HG03457 (cell line): ENCODE measurements around the gene JMJD1C.

Source experiments
- ATAC-seq: cut with Tn5 transposase; IDR thresholded peaks from one replicate; pipeline ENCODE4 v1.9.1; 2021; ENCODE audit warnings: moderate number of reproducible peaks; ENCODE audit not compliant: unreplicated experiment

JMJD1C gene

DNA sequence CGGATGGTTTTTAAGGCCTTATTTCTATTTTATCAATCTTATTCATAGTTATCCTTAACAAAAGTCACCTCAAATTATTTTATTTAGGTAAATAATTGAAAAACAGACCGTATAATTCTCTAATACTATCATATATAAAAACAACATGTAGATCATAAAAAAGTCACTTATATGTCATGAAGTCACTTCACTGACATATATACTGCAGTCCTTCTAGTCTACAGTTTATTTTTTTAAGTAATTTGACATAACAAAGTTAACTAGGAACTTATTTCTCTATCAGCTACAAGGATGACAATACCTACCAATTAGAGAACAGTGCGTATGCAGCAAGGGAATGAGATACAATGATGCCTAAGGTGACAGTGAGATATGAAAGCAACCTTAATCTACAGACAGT lies 26.2 kb downstream of the JMJD1C start:
- ATAC-seq = no peak

DNA sequence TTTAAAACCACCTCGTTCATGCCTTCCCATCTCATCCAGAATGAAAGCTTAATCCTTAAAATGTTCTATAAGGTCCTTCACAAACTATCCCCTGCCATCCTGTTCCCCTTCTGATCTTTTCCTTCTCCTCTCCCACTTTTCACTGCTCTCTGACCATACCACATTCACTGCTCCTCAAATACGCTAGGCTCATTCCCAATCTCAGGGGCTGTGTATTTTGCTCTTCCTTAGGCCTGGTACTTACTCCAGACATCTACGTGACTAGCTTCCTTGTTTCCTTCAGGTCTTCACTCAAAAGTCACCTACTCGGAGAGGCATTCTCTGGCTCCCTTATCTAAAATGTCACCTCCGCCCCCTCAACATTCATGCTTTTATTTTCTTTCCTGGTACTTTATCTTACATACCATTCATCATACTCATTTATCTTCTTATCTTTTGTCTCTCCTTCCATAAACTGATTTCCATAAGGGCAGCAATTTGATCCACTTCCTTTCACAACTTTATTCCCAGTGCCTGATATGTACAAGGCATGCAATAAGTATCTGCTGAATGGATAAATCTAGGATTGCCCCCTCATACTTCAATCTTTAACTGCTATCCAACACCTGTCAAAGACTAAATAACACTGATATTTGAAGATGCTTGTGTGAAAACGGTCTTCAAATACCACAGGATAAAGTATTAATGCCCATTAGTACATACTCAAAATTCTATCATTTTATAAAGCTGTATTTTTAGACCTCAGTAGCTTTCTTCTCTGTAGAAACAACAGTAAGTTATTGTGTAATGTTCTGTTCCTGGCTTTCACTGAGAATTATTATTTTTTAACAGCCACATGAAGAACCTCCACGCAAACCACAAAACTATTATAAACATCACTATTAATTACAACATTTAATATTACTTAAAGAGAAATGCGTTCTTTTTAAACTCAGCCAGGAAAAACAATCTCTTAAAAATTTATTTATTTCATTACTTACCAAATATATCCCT lies 27.0 kb downstream of the JMJD1C start:
- no peak for ATAC-seq

DNA sequence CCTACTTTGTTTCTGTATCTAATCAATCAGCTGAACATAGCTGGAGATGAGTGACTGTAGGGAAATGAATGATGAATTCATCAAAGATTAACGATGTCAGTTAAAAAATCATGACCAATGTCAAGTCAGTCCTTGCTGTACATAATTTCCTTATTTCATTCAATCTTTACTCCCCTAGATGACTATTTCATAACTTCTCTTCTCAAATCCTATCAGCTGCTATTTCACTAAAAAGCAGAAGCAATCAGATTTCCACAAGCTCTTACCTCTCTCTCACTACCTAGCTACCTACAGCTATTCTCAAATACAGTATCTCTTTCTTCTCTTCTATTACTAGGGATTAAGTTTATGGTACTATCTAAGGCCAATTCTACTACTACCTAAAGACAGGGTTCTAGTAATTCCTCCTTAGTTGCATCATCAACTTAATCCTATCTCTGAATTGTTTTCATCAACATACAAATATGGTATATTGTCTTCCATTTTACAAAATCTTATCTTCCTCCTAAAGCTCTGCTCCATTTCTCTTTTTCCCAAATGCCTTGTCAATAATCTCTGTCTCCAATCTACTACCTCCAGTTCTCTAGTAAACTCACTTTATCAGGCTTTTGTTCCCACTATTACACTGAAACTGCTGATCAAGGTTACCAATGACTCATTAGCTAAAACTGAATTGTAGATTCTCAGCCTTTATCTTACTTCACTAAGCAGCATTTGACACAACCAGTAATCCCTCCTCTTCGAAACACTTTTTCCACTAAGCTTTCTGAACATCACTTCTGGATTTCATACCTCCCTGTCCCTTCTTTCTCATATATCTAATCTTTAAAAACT lies 28.4 kb downstream of the JMJD1C start:
- no peak for ATAC-seq

DNA sequence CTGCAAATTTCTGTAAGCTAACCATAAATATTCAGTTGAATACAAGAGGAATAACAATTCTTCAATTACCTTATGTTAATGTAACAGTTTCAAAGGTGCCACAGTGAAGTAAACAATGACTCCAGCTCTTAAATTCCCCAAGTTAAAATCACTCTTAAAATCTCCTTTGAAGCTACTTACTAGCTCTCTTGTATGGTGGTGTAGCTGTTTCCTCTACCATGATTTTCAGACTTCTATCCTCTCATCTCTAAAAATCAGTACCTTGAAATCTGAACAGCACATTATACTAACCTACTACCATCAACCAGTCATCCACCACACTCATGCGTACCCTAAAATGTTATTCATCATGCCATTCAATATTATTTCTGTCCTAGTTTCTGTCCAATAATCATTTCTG lies 29.6 kb downstream of the JMJD1C start:
- no peak for ATAC-seq

DNA sequence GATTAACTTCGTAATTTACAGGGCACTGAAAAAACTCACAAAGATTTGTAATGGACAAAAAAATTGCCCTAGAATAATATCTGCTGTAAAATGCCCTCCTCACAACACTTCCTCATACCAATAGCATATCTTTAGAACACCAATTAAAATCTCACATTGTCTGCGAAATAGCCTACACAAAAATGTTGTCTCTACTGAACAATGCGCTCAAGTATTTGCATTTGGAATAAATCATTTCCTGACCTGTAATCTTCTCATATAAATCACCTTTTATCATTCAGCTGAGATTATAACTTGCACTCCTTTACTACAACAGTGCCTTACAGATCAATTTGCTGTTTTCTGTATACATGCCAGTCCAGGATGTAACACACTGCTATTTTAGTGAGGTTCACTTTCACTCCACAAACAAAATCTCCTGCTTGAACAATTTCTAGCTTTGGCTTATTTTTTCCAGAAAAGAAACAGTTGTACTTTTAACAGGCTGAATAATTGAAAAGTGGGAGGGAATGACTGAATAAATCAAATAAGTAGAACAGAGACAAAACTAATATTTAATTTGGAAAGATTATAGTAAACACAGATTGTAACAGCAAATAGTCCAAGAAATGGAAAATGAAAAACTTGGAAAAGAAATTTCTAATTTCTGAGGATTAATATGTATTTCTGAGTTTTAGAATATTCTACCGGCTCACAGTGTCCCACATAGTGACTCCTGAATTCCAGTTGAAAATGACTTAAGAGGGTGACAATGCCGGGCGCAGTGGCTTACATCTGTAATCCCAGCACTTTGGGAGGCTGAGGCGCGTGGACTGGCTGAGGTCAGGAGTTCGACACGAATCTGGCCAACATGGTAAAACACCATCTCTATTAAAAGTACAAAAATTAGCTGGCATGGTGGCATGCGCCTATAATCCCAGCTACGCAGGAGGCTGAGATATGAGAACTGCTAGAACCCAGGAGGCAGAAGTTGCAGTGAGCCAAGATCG lies 30.6 kb downstream of the JMJD1C start:
- ATAC-seq = no peak

DNA sequence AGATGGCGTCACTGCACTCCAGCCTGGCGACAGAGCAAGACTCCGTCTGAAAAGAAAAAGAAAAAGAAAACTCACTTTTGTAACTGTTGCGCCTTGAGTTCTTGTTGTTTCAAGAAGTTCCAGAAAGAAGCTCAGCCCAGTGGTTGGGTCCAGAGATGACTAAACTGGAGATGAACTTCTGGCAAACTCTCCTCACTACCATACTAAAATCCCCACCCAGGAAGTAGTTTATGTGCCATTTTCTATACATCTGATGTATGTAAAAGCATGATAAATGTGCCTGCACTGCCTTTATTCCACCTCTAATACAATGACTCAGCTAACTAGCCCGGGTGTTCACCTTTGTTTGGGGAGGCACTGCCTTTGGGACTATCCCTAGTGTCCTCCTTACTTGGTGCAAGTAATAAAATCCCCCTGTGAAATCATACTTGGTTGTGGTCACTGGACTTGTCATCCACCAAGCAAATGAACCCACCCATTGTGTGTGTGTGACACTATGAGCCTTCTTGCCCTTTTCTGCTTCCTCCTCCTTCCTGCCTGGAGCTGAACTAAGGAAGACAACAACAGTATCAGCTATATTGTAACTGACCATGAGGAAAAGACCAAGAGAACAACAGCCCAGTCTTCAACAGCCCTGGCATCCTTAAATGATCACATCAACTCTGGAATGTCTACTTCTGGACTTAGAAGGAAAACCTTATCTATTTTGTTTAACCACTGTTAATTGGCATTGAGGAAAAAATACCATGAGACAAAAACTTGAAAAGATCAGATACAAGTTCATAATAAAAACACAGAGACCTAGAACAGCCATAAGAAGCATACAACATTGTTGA lies 33.6 kb downstream of the JMJD1C start:
- no peak for ATAC-seq

DNA sequence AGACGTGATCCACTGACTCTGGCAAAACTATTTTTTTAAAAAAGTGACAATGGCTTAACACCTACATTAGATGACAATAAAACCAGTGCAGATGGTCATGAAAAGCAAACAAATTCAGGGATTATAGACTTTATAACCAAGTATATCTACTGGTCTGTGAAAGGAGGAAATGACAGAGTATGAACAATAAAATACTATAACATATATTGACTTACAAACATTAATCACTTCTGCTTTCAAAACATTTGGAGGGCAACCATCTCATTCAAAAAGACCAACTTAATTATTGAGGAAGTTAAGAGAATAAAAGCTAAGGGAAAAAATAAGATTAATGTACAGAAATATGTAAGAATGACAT lies 34.8 kb downstream of the JMJD1C start:
- ATAC-seq = no peak

DNA sequence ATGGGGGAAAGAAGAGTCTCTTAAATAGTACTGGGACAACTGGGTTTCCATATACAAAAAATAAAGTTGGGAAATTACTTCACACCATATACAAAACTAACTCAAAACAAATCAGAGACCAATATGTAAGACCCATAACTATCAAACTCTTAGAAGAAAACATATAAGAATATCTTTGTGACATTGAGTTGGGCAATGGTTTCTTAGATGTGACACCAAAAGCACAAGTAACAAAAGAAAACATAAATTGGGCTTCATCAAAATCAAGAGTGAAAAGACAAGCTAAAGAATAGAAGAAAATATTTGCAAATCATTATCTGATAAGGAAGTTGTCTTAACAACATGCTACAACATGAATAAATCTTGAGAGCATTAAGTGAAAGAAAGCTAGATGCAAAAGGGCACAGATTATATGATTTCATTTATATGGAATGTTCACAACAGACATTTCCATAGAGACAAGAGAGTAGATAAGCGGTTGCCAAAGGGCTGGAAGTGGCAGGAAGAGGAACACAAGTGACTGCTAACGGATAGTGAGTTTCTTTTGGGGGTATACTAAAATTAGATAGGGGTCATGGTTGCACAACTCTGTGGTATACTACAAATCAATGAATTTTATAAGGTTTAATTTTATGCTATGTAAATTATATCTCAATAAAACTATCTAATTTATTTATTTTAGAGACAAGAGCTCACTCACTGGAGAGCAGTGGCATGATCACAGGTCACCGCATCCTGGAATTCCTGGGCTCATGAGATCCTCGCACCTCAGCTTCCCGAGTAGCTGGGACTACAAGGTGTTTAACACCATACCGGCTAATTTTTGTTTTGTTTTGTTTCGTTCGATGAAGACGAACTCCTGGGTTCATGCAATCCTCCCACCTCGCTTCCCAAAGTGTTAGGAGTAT lies 35.4 kb downstream of the JMJD1C start:
- ATAC-seq = no peak

DNA sequence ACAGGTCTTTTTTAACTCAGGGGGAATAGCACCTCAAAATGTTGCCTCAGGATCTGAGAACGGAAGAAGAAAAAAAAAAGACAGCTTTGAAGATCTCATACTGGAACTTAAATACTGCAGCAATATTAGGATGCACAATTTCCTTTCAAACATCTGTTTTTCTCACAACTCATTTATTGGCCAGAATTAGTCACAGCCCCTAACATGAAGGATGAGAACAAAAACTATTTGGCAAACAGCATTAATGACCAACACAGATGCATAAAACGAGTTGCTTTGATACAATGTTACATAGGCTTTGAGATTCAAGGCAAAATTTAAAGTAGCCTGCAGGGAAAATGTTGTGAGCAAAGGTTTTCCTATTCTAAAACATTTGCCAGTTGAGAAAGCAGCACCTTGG lies 36.5 kb downstream of the JMJD1C start:
- no peak for ATAC-seq

DNA sequence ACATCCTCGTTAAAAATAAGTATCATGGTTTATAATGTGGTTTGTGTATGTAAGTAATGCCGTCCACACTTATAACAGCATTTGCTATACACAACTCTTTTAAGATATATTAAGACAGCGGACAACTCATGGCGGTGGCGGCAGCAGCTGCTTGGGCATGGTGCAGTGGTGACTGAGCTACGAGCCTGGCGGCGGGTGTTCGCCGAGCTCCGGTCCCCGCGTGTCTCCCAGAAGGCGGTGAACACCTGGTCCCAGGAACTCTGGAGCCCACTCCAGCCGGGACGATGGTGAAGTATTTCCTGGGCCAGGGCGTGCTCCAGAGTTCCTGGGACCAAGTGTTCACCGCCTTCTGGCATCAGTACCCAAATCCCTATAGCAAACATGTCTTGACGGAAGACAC lies 38.8 kb downstream of the JMJD1C start:
- ATAC-seq = no peak

DNA sequence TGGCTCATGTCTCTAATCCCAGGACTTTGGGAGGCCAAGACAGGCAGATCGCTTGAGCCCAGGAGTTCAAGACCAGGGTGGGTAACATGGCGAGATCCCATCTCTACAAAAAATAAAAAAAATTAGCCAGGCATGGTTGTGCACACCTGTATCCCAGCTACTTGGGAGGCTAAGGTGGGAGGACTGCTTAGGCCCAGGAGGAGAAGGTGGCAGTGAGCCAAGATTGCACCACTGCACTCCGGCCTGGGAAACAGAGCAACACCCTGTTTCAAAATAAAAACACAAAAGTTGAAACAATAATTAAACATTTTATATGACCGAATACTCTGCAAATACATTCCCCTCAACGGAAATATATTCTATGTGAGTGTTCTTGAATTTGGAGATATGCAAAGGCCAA lies 40.3 kb downstream of the JMJD1C start:
- ATAC-seq = no peak

DNA sequence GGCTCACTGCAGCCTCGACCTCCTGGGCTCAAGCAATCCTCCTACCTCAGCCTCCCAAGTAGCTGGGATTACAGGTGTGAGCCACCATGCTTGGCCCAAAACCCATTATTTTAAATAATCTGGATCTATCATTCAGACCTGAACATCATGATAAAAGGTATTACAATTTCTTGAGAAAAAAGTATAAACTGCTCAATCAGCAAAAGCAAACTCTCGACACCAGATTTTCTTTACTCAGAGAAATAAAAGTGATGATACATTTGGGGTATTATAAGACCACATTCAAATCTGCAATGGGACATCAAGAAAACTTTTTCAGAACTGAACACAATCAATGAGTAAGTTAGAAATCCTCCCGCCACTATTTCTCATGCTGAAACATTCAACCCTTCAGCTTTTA lies 41.2 kb downstream of the JMJD1C start:
- no peak for ATAC-seq

DNA sequence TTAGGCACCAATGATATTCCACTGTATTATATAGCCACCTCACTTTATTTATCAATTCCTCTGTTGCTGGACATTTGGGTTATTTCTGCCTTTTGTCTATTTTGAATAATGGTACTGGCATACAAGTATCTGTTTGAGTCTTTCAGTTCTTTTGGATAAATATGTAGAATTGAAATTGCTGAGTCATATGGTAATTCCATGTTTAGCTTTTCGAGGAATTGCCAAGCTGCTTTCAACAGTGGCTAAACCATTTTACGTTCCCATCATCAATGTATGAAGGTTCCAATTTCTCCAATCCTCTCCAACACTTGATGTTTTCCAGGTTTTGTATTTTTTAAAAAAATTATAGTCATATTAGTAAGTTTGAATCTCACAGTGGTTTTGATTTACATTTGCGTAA lies 42.3 kb downstream of the JMJD1C start:
- no peak for ATAC-seq

DNA sequence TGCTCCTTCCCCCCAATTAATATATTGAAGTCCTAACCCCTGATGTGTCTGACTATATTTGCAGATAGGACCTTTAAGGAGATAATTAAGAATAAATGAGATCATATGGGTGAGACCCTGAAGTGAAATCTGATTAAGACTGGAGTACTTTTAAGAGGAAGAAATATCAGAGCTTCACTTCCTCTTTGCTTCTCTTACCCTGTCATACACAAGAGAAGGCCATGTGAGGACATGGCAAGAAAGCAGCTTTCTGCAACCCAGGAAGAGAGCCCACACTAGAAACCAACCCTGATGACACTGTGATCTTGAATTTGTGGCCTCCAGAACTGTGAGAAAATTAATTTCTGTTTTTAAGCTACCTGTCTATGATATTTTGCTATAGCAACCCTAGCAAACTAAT lies 44.2 kb downstream of the JMJD1C start:
- ATAC-seq = peak; percentile 87

DNA sequence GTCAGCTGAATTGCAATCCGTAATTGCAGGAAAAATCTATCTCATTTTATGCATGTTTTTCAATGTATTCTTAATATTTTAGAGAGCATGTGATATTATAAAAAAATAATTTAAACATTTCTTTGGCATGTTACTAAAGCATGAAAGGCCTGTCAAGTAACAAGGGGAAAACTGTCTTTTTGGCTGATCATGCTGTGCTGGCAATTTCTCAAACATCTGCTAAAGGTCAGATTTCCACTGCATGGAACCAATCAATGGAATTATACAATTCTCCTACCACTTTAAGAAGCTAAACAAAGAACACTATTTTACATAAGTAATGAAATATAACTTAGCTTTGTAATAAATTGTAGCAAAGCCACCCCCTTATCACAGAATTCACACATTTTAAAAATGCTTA lies 49.4 kb downstream of the JMJD1C start:
- no peak for ATAC-seq

DNA sequence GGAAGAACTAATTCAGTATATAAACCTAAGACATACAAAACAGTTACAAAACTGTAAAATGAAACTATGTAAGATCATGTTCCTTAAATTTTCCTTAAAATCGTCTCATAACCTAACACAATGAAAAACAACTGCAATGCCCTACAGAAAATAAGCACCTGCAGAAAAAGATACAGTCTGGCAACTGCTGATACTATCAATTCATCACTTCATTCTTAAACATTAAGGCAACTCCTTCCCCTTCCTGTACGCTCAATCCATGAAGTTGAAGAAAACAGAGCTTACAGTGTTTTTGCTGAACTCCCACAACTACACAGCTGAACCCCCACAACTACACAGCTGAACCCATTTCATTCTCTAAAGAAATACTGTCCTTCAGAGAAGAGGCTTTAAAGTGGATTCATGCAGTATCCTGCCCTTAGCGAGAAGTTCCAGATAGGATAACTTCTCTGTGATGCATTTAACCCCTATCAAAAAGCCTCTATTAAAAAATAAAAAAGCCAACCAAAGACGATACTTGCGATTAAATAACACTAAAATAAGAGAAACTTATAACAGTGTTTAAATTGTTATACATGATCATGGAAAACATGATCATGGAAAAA lies 50.0 kb downstream of the JMJD1C start:
- no peak for ATAC-seq

DNA sequence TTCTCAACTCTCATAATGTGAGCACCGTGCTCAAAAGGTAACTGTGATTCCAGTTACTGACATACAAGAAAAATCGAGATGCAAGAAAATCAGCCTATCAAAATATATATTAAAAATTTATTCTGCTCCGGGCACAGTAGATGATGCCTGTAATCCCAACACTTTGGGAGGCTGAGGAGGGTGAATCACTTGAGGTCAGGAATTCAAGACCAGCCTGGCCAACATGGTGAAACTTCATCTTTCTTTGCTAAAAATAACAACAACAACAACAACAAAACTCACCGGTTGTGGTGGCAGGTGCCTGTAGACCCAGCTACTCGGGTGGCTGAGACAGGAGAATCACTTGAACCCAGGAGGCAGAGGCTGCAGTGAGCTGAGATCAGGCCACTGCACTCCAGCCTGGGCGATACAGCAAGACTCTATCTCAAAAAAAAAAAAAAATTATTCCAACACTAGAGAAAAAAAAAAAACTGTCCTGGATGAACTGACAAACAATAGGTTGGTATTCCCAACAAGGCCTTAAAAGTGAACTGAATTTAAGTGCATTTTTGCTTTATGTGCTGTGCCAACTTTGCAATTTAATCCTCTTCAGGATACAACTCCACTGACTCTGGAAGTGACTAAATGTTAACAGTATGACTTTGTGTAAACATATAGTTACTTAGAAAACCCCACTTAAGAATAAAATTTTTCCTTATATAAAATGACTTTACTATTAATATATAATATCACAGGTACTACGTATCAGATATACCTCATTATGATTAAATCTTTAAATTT lies 51.1 kb downstream of the JMJD1C start:
- ATAC-seq = no peak

DNA sequence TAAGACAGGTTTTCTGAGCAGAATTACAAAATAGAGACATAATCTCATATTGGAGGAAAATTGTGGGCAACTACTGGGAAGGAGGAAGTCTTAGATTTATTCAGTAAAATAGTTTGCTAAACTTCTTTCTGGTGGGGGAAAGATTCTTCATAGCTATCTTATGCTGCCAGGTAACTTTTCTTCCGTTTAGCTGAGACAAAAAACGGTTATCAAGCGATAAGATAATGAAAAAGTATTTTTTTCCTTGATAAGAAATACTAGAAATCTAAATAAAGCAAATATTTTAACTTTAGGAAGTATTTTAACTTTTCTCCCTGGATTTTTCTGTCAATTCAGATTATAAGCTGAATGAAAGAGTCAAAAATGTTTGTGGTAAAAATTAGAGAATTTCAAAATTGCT lies 52.3 kb downstream of the JMJD1C start:
- ATAC-seq = no peak
